Esophagus muscularis mucosa (tissue), 3 donors: Measurements from ENCODE around the gene EPHA2.

ENCODE experiments used
- POLR2AphosphoS5 ChIP-seq, 2 donors: sonication (generic); formaldehyde crosslinking; IDR thresholded peaks; one replicate each; pipeline ENCODE4 v1.6.1; 2017; ENCODE audit warnings: antibody characterized with exemption in 2 of 2
- TF ChIP-seq, protein P1 (sequence below), 3 experiments: fragments of 200-600 bp in 2 of 3; fragments of 450-650 bp in 1 of 3; sonication (generic) in 2 of 3; IDR thresholded peaks; one replicate each; pipeline ENCODE4 v1.5.1; 2017 to 2019; ENCODE audit warnings: antibody characterized with exemption in 3 of 3, mild to moderate bottlenecking in 2 of 3, moderate library complexity in 1 of 3

DNA sequence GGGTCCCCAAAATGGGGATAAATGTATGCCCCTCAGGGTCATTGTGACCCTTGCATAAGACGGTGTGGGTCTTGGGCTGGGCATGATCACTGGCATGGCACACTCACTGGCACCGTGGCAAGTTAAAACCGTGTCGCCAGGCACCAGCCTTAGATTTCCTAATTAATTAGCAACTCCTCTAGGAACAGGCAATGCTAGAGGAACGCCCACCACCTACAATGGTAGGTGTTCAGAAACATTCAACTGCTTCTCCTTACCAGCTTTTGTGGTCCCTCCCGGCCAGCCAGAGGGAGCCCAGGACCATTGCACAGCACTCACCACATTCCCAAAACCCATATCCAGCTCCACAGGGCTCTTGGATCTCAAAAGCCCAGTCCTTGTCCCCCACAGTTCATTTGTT, 36.4 kb downstream of the EPHA2 start:
- TF ChIP-seq POLR2AphosphoS5 (IDR thresholded peaks at IDR 0.05), result no peak
- TF ChIP-seq, protein P1, sequence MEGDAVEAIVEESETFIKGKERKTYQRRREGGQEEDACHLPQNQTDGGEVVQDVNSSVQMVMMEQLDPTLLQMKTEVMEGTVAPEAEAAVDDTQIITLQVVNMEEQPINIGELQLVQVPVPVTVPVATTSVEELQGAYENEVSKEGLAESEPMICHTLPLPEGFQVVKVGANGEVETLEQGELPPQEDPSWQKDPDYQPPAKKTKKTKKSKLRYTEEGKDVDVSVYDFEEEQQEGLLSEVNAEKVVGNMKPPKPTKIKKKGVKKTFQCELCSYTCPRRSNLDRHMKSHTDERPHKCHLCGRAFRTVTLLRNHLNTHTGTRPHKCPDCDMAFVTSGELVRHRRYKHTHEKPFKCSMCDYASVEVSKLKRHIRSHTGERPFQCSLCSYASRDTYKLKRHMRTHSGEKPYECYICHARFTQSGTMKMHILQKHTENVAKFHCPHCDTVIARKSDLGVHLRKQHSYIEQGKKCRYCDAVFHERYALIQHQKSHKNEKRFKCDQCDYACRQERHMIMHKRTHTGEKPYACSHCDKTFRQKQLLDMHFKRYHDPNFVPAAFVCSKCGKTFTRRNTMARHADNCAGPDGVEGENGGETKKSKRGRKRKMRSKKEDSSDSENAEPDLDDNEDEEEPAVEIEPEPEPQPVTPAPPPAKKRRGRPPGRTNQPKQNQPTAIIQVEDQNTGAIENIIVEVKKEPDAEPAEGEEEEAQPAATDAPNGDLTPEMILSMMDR (IDR thresholded peaks at IDR 0.05), result no peak
